Stomach smooth muscle (tissue), 2 donors: Measurements from ENCODE around the gene ADAP1.
"Not testable (repeated sequence)": the region's sequence is repeated elsewhere in the genome, so short reads cannot be mapped to it uniquely, and the experiment has no call there.

Experiments used
- H3K27ac ChIP-seq: one replicate; pipeline ENCODE4 v1.7.0; 2013; ENCODE audit warnings: mild to moderate bottlenecking, low read length, inconsistent platforms
- H3K27me3 ChIP-seq, 2 donors: one replicate each; pipeline ENCODE4 v1.7.0; 2013; ENCODE audit warnings: low read length in 2 of 2; ENCODE audit not compliant: insufficient read depth in 2 of 2, control insufficient read depth in 1 of 2
- H3K36me3 ChIP-seq, 2 donors: one replicate each; pipeline ENCODE4 v1.7.0; 2013; ENCODE audit warnings: low read length in 2 of 2; ENCODE audit not compliant: control insufficient read depth in 2 of 2, insufficient read depth in 2 of 2
- H3K4me1 ChIP-seq: one replicate; pipeline ENCODE4 v1.7.0; 2013; ENCODE audit warnings: low read length; ENCODE audit not compliant: control insufficient read depth, insufficient read depth
- H3K4me3 ChIP-seq, 2 donors: one replicate each; pipeline ENCODE4 v1.7.0; 2013; ENCODE audit warnings: low read length in 2 of 2
- H3K9ac ChIP-seq, 2 donors: one replicate each; pipeline ENCODE4 v1.7.0; 2013; ENCODE audit warnings: low read length in 2 of 2, mild to moderate bottlenecking in 1 of 2
- H3K9me3 ChIP-seq, 2 donors: one replicate each; pipeline ENCODE4 v1.7.0; 2013; ENCODE audit warnings: low read length in 2 of 2; ENCODE audit not compliant: control insufficient read depth in 2 of 2
- donor health status: healthy.
- donor health status: Pancreatic carcinoma.

ADAP1 gene

DNA sequence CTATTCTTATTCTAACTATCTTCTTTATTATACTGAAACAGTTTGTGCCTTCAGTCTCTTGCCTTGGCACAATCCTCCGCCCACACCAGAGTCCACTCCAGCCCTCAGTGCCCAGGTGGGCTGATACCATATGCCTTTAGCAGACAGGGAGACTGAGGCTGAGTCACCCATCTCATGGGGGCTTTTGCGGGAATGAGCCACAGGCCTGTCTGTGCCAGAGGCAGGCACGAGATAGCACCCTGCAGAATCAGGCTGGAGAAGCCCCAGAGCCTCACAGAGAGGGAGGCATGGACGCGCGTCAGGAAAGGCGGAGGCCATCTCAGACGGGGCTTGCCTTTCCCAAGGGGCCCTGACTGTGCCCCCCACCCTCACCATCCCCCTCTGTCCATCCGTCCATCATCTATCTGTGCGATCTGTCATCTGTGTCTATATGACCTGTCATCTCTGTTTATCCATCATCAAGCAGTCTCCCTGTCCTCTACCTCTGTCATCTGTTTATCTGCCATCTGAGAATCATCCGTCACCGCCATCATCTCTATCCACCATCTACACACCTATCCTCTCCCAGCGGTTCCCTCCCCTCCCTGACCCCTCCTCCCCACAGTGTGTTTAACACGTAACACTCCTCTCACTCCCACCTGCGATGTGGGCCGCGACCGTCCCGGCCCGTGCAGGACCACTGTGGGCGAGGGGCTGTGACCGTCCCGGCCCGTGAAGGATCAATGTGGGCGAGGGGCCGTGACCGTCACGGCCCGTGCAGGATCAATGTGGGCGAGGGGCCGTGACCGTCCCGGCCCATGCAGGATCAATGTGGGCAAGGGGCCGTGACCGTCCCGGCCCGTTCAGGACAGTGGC lies 7.3 kb upstream of the ADAP1 start:
- Histone ChIP-seq H3K4me1 (peaks cover 63% of the 10 kb centered on the region), H3K27me3 (no peaks in the 10 kb centered on the region), H3K27ac (peak overlapping the region; percentile 80), H3K9me3 (no peaks in the 10 kb centered on the region), H3K9ac (no peak overlapping the region), H3K4me3 (no peak overlapping the region), H3K36me3 (peaks cover under 1 to 4% of the 10 kb centered on the region in 2 donors)

- not testable (repeated sequence) for H3K9me3 ChIP-seq, H3K27me3 ChIP-seq, H3K36me3 ChIP-seq
- H3K9ac ChIP-seq = peak overlapping the region in 1 of 2 donors; percentile 33
- peaks cover 59% of the 10 kb centered on the region for H3K4me1 ChIP-seq
- peak overlapping the region in 1 of 2 donors; percentile 3 for H3K4me3 ChIP-seq
- peak overlapping the region; percentile 80 for H3K27ac ChIP-seq
Observed at GRCh38 chr7:960972-961371, 6.5 kb upstream of the ADAP1 start.

DNA sequence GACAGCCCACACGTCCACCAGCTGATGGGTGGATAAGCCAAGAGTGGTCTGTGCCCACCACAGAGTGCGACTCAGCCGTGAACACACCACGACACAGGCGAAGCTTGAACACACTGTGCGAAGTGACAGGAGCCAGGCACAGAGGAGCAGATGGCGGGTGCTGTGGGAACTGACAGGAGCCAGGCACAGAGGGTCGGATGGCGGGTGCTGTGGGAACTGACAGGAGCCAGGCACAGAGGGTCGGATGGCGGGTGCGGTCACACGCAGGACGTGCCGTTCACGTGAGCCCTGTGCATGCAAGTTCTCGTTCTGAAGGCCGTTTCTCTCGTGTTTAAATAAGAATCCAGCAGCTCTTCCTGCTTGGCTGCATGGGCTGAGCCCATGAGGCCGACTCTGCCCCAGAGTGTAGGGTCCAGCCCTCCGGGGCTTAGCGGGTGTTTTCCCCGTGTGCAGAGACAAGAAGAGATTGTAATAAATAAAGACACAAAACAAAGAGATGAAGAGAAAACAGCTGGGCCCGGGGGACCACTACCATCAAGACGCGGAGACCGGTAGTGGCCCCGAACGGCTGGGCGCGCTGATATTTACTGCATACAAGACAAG lies 5.9 kb upstream of the ADAP1 start:
- Histone ChIP-seq H3K27ac (peak overlapping the region; percentile 80), H3K4me3 (peak overlapping the region in 1 of 2 donors; percentile 3), H3K9me3 (no peaks in the 10 kb centered on the region), H3K4me1 (peaks cover 57% of the 10 kb centered on the region), H3K36me3 (no peaks in the 10 kb centered on the region), H3K9ac (peak overlapping the region in 1 of 2 donors; percentile 33), H3K27me3 (no peaks in the 10 kb centered on the region)

GRCh38 chr7:959740-960139 lies 5.3 kb upstream of the ADAP1 start:
- H3K27me3 ChIP-seq, H3K4me3 ChIP-seq, H3K9me3 ChIP-seq, H3K36me3 ChIP-seq, H3K9ac ChIP-seq: not testable (repeated sequence)
- Histone ChIP-seq H3K27ac (peak overlapping the region; percentile 80), H3K4me1 (peaks cover 58% of the 10 kb centered on the region)

GRCh38 chr7:959271-959670 lies 4.8 kb upstream of the ADAP1 start:
- H3K27ac ChIP-seq = no peak overlapping the region

DNA sequence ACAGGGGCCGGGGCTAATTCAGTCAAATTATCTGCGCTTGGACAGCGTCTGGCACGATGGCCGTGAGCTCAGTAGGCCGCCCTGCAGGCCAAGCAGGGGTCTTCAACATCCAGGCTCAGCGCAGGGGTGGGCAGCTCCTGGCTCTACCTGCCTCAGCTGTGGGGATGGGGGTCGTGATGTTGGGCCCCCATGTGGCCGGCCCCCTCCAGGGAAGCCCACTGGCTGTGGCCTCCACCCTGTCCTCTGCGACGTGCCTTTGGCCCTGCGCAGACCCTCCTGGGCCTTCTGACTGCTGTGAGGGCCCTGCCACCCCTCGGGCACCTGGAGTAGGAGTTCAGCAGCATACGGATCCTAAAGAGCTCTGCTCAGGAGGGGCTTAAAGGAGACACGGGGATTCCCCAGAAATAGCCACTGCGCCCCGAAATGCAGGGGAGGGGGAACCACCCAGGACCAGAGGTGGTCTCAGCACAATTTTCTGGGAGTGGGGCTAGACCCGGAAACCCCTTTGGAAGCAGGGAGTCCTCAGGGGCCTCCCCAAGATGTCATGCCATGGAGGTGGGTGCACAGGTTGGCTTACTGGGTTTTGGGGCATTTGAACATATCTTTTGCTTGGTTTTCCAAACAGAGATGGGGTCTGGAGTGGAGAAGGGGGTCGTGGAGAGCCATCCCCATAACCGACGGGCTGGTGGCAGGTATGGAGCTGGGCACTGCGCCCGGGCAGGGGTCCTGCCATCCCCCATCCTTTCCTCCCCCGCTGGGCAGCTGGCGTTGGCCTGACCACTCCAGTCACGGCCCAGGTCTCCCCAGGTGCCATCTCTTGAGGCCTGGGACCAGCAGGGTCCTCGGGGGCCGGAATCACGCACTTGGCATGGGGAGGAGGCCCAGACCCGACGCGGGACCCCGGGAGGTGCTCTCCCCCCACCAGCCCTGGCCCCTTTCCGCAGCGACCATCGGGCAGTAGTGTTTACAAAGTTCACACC lies 4.0 kb upstream of the ADAP1 start:
- H3K9ac ChIP-seq = no peak overlapping the region
- H3K27me3 ChIP-seq = no peaks in the 10 kb centered on the region
- H3K36me3 ChIP-seq = no peaks in the 10 kb centered on the region
- H3K4me3 ChIP-seq = no peak overlapping the region
- peaks cover 50% of the 10 kb centered on the region for H3K4me1 ChIP-seq
- H3K27ac ChIP-seq = no peak overlapping the region
- no peaks in the 10 kb centered on the region for H3K9me3 ChIP-seq

More at GRCh38 chr7:959271-959670, 4.8 kb upstream of the ADAP1 start:
- Histone ChIP-seq H3K4me1 (peaks cover 54% of the 10 kb centered on the region), H3K27me3 (no peaks in the 10 kb centered on the region), H3K9me3 (no peaks in the 10 kb centered on the region), H3K9ac (no peak overlapping the region), H3K36me3 (no peaks in the 10 kb centered on the region), H3K4me3 (no peak overlapping the region)

- Histone ChIP-seq H3K27me3 (no peaks in the 10 kb centered on the region), H3K9ac (no peak overlapping the region), H3K9me3 (no peaks in the 10 kb centered on the region), H3K4me1 (peaks cover 50% of the 10 kb centered on the region), H3K4me3 (no peak overlapping the region), H3K36me3 (no peaks in the 10 kb centered on the region), H3K27ac (no peak overlapping the region)
Observed at GRCh38 chr7:957418-958220, 3.1 kb upstream of the ADAP1 start.

GRCh38 chr7:956031-956430 lies 1.6 kb upstream of the ADAP1 start:
- H3K27me3 ChIP-seq = no peaks in the 10 kb centered on the region
- H3K4me1 ChIP-seq = peaks cover 46% of the 10 kb centered on the region
- H3K4me3 ChIP-seq = peak overlapping the region in 1 of 2 donors; percentile 8
- H3K27ac ChIP-seq = no peak overlapping the region
- no peaks in the 10 kb centered on the region for H3K9me3 ChIP-seq
- H3K9ac ChIP-seq = no peak overlapping the region
- H3K36me3 ChIP-seq = no peaks in the 10 kb centered on the region

DNA sequence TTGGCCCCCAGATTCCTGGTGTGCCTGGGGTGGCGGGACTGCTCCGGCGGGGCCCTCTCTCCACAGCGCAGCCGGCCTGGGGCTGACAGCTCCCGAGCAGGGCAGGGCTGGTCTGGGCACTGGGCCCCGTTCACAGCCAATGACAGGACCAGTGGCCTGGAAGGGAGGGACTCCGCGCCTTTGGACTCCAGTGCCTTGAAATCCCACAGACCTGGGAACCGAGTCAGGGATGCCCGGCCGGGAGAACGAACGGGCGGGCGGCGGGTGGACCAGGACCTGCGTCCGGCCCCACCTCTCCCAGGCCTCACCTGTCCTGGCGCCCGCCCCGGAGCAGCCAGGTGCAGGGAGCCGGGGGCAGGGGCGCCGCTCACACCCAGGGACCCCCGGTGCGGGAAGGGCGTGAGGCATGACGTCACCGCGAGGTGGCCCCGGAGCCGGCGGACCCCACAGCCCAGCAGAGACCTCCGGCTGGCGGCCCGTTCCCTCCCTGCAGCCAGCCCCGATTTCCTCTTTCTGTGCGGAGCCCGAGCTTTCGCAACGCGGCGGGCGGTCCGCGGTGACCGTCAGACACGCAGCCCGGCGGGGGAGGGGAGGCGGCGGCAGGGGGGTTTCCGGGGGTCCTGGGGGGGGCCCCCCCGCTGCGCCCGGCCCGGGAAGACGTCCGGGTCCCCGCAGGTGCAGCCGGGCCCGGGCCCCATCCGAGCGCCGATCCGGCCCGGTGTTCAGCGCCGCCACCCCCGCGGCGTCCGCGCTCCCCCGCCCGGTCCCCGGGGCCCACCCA lies 743 bp downstream of the ADAP1 start:
- Histone ChIP-seq H3K4me3 (peak overlapping the region; percentile 57 to 74), H3K36me3 (no peaks in the 10 kb centered on the region), H3K4me1 (peaks cover 35% of the 10 kb centered on the region), H3K9ac (peak overlapping the region; percentile 62 to 73), H3K27me3 (no peaks in the 10 kb centered on the region), H3K27ac (peak overlapping the region; percentile 70), H3K9me3 (no peaks in the 10 kb centered on the region)
